Measurements from ENCODE around the gene PGM2. TPM values are rescaled to one million over a fixed set of nuclear protein-coding genes. Genes with fewer than 3 reads are reported as not detected.

Gene PGM2
- total RNA-seq, 1 experiment from 2014 or later, result 28.6 TPM

GRCh38 chr4:37815591-37815990 is 10.9 kb upstream of the PGM2 start:
- Histone ChIP-seq H3K4me1 (ENCODE audit: insufficient read depth, low read length) (0 out of 2 replicates have a peak, but pooled peaks cover 4% of the 10 kb centered on the region), H3K9me2 (replicated peaks; ENCODE audit: low read length) (no peaks in the 10 kb centered on the region), H4K20me1 (ENCODE audit: low read length) (no peaks in the 10 kb centered on the region), H3K27me3 (ENCODE audit: low read length) (no peaks in the 10 kb centered on the region), H3K27ac (ENCODE audit: low read length) (no peak overlapping the region), H3K9ac (ENCODE audit: low read length) (no peak overlapping the region), H3K36me3 (ENCODE audit: low read depth, low read length) (no peaks in the 10 kb centered on the region), H3K4me2 (ENCODE audit: low read length) (no peak overlapping the region), H3K79me2 (ENCODE audit: low read length) (no peaks in the 10 kb centered on the region), H3K4me3 (ENCODE audit: low read length) (no peak overlapping the region), H2AFZ (ENCODE audit: low read length) (no peak overlapping the region), H3F3A (ENCODE audit: low read length, unreplicated experiment) (no peaks in the 10 kb centered on the region), H3K9me3 (ENCODE audit: low read length) (no peaks in the 10 kb centered on the region)
- no TSS peak for BruUV-seq (replicated peaks)
- intact Hi-C loops (cut with micrococcal nuclease), result no loop called here
- CTCF ChIA-PET, result no interaction called here
- no peak for TF ChIP-seq EZH2phosphoT487 (IDR thresholded peaks at IDR 0.05; ENCODE audit: borderline replicate concordance, low read length)
- no peak for TF ChIP-seq EZH2 (IDR thresholded peaks at IDR 0.05; ENCODE audit: low read length, unreplicated experiment)
- TF ChIP-seq CTCF (conservative IDR thresholded peaks at IDR 0.05; ENCODE audit: low read depth, low read length), result no peak
- DNase-seq (no peak), ATAC-seq (no peak)
- POLR2A ChIA-PET (ENCODE audit: unreplicated experiment), result no interaction called here

GRCh38 chr4:37816006-37816405 is 10.5 kb upstream of the PGM2 start:
- no peaks in the 10 kb centered on the region for H3K79me2 ChIP-seq (ENCODE audit: low read length)
- H3K9ac ChIP-seq (ENCODE audit: low read length), result no peak overlapping the region
- no peaks in the 10 kb centered on the region for H3F3A ChIP-seq (ENCODE audit: low read length, unreplicated experiment)
- no peak overlapping the region for H3K4me2 ChIP-seq (ENCODE audit: low read length)
- POLR2A ChIA-PET (ENCODE audit: unreplicated experiment), result no interaction called here
- no peak for ATAC-seq
- no peaks in the 10 kb centered on the region for H3K27me3 ChIP-seq (ENCODE audit: low read length)
- no TSS peak for BruUV-seq (replicated peaks)
- H3K4me1 ChIP-seq (ENCODE audit: insufficient read depth, low read length), result 0 out of 2 replicates have a peak, but pooled peaks cover 4% of the 10 kb centered on the region
- intact Hi-C loops (cut with micrococcal nuclease), result no loop called here
- no peak for DNase-seq
- H3K4me3 ChIP-seq (ENCODE audit: low read length), result no peak overlapping the region
- no peaks in the 10 kb centered on the region for H3K9me2 ChIP-seq (replicated peaks; ENCODE audit: low read length)
- no peak overlapping the region for H3K27ac ChIP-seq (ENCODE audit: low read length)
- no peaks in the 10 kb centered on the region for H3K36me3 ChIP-seq (ENCODE audit: low read depth, low read length)
- H4K20me1 ChIP-seq (ENCODE audit: low read length), result no peaks in the 10 kb centered on the region
- TF ChIP-seq CTCF (conservative IDR thresholded peaks at IDR 0.05; ENCODE audit: low read depth, low read length) (no peak), EZH2 (IDR thresholded peaks at IDR 0.05; ENCODE audit: low read length, unreplicated experiment) (no peak), EZH2phosphoT487 (IDR thresholded peaks at IDR 0.05; ENCODE audit: borderline replicate concordance, low read length) (no peak)
- no peak overlapping the region for H2AFZ ChIP-seq (ENCODE audit: low read length)
- no peaks in the 10 kb centered on the region for H3K9me3 ChIP-seq (ENCODE audit: low read length)
- CTCF ChIA-PET, result no interaction called here

GRCh38 chr4:37816719-37817118 is 9.8 kb upstream of the PGM2 start:
- ChIA-PET CTCF (no interaction called here), POLR2A (ENCODE audit: unreplicated experiment) (no interaction called here)
- Histone ChIP-seq H3K27ac (ENCODE audit: low read length) (no peak overlapping the region), H3K4me1 (ENCODE audit: insufficient read depth, low read length) (0 out of 2 replicates have a peak, but pooled peaks cover 4% of the 10 kb centered on the region), H3K79me2 (ENCODE audit: low read length) (no peaks in the 10 kb centered on the region), H3K4me2 (ENCODE audit: low read length) (no peak overlapping the region), H3K36me3 (ENCODE audit: low read depth, low read length) (no peaks in the 10 kb centered on the region), H3K9me3 (ENCODE audit: low read length) (no peaks in the 10 kb centered on the region), H3K9ac (ENCODE audit: low read length) (no peak overlapping the region), H3K9me2 (replicated peaks; ENCODE audit: low read length) (no peaks in the 10 kb centered on the region), H2AFZ (ENCODE audit: low read length) (no peak overlapping the region), H3K4me3 (ENCODE audit: low read length) (no peak overlapping the region), H3F3A (ENCODE audit: low read length, unreplicated experiment) (no peaks in the 10 kb centered on the region), H3K27me3 (ENCODE audit: low read length) (no peaks in the 10 kb centered on the region), H4K20me1 (ENCODE audit: low read length) (no peaks in the 10 kb centered on the region)
- no TSS peak for BruUV-seq (replicated peaks)
- ATAC-seq (no peak), DNase-seq (no peak)
- intact Hi-C loops (cut with micrococcal nuclease), result no loop called here
- TF ChIP-seq CTCF (conservative IDR thresholded peaks at IDR 0.05; ENCODE audit: low read depth, low read length), result no peak
- TF ChIP-seq EZH2phosphoT487 (IDR thresholded peaks at IDR 0.05; ENCODE audit: borderline replicate concordance, low read length), result no peak
- TF ChIP-seq EZH2 (IDR thresholded peaks at IDR 0.05; ENCODE audit: low read length, unreplicated experiment), result no peak
